GM18526 (cell line): ENCODE results near the gene RIPOR1.

Source experiments
- POLR2A ChIP-seq: IDR thresholded peaks from 3 replicates; pipeline ENCODE4 v1.6.1; 2011; ENCODE audit not compliant: insufficient read length; ENCODE audit errors: extremely low read depth

Gene RIPOR1

DNA sequence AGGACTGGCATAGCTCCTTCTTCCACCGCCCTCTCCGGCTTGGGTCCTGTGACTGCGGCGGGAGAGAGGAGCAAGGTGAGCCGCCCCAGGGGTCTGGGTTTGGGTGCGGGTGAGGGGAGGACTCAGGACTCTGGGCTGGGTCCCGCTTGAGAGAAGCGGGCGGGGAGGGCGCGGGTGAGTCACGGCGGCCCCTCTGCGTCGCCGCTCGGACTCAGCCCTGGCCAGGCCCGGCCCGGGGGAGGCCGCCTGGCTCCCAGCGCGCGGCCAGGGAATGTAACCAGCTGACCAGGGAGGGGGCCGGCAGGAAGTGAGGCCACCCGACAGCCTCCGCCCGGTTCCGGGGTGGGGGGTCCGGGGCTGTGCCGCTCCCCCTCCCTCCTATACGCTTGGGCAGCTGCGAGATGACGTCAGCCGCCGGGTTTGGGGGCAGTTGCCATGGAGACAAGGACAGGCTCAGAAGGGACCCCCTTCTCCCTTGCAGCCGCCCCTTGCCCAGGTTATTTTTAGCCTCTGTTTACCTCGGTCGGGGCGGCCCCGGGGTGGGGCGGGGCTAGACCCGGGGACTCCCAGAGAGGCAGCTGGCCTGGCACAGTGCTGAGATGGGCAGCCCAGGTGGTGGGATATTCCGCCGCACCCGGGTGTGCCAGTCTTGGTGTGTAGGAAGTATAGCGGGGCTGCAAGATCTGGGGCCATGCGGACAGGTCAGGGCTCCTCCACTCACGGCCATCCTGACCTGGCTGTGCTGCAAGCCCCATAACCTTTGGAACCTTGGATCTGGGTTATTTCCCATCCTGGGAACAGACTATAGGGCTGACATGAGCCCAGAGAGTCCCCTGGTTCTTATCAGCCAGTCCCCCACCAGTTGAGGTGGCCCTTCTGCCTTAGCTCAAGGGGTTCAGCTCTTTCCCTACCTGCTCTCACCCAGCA lies 1.6 kb downstream of the RIPOR1 start:
- peak; percentile 40 for TF ChIP-seq POLR2A

DNA sequence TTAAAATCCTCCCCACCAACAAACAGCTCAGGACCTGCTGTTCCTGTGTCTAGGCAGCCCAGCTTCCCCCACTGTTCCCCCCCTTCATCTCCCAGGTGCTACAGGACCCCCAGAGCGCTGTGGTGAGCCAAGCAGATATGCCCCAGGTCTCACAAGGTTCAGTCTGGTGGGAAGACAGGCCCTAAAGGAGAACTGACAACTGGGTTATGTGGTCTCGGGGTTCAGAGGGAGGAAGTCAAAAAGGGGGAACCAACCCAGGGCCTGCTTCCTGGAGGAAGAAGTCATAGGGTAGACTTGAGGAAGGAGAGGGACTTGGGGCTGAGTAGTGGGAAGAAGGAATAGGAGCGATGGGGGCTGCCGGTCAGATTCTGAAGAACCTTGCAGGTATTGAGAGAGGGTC lies 2.6 kb downstream of the RIPOR1 start:
- TF ChIP-seq POLR2A, result no peak

DNA sequence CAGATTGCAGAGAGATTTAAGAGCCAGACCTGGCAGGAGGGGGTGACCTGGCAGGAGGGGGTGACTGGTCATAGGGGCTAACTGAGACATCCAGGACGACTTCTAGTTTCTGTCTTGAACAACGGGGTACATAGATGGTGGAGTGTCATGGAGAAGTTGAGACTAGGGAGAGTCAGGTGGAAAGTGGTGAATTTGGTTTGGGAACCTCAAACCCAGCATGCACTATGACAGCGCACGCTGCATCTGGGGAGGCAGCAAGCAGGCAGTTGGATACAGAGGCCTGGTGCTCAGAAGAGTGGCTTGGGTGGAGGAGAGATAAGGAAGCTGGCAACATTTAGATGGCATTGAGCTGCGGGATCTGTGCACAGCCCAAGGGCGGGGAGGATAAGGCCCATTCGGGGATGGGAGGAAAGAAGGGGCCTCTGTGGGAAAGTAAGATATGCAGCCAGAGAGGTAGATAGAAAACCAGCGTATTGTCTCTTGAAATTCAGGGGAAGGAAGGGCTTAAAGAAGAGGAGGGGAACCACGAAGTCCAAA lies 4.5 kb downstream of the RIPOR1 start:
- no peak for TF ChIP-seq POLR2A

DNA sequence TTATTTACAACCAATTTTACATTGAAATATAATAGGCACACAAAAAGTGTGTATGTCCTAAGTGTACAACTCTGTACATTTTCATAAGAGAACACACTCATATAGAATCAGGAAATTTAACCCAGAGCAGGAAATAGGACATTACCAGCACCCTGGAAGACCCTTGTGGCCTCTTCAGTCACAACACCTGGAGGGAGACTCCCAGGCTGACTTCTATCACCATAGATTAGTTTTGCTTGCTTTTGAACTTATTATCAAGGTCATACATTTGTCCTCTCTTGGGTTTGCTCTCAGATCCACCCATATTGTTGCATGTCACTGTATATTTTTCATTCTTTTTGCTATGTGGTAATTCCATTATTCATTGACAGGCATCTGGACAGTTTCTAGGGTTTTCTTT lies 5.8 kb downstream of the RIPOR1 start:
- no peak for TF ChIP-seq POLR2A

DNA sequence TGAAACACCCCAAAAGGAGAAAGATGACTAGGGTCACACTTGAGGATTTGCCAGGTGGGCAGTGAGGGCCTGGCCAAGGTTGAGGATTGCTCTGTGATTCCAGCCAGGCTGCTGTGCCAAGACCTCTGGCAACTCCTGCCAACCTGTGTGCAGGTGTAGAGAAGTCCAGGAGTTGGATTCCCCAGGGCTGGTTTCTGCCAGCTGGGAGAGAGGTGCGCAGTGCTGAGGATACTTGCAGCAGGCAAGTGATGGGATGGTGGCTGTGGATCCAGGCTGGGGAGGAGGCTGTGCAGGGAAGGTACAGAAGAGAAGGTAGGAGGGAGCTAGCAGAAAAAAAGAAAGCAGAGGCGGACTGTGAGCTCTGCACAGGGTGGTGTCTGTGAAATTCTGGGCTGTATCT lies 6.6 kb downstream of the RIPOR1 start:
- no peak for TF ChIP-seq POLR2A

DNA sequence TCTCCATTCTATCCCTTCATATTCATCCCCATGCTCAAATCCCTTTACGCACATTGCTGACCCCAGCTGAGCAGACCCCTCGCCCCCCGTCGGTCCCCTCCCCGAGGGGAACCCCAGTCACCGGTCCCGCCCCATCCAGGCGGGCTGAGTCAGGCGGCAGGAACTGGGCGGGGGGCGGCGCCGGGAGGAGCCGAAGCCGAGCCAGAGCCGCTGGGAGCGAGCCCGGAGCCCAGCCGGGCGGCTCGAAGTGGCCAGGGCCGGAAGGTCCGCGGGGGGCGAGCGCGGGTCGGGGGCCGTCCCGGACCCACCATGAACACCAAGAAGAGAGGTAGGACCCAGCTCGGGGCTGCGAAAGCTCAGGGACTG lies 8.6 kb downstream of the RIPOR1 start:
- peak; percentile 30 for TF ChIP-seq POLR2A

DNA sequence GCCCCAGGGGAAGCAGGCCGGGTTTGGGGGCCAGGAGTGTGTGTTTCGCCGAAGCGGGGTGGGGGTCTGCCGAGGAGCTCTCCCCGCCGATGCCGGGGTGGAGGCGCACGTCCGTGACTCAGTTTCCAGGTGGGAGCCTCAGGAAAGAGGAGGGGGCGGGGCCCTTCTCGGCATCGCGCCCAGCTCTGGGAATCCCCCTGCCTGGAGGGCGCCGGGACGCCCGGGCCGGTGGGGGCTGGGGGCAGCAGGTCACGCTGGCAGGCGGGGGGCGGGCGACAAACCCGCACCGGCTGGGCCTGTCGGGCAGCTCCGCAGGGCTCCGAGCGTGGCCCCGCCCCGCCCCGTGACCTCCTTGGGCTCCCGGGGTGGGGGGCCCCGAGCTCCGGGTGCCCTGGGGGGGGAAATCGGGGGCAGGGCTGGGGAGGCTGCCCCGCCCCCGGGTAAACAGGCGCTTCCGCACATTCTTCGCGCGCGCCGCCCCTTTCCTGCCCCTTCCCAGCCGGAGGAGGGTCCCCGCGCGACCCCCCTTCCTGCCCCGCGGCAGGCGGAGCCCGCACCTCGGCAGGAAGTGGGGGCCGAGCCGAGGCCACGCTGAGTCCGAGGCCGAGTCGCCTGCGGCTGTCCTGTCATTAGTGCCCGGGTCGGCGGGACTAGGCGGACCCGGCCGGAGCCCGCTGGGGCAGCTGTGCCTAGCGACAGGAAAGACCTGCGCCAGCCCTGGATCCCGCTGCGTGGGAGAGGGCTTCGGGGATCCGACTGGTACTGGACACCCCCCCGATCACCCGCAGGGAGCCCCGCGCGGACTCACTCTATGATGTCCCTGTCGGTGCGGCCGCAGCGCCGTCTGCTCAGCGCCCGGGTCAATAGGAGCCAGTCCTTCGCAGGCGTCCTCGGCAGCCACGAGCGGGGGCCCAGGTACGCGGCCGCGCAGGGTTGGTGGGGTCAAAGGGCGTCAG lies 9.3 kb downstream of the RIPOR1 start:
- peak; percentile 7 for TF ChIP-seq POLR2A

DNA sequence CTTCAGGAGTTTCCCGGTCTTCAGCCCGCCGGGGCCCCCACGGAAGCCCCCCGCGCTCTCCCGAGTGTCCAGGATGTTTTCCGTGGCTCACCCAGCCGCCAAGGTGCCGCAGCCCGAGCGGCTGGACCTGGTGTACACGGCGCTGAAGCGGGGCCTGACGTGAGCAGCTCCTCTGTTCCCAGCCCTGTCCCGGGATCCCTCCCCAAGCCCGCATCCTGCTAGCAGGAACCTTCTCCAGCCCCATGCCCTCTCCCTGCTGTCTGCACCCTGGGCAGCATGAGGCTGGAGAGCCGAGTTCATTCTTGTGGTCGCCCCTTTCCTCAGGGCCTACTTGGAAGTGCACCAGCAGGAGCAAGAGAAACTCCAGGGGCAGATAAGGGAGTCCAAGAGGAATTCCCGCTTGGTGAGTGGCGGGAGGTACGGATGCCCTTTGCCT lies 10.1 kb downstream of the RIPOR1 start:
- TF ChIP-seq POLR2A, result no peak

DNA sequence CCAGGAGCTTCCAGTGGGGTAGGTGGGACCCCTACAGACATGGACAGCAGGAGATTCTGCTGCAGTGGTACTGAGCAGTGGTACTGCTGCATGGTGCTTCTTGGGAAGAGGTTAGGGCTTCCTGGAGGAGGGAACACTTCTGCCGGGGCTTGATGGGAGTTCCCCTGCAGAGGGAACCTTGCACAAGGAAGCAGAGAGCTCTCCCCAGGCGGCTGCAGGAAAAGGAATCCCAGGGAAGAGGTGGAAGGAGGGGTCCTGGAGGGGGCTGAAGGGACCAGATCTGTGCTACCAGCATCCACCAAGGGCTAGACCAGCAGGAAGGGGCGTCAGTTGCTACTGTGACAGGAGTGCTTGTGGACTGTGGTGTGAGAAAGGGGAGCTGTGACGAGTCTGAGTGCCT lies 10.6 kb downstream of the RIPOR1 start:
- no peak for TF ChIP-seq POLR2A

DNA sequence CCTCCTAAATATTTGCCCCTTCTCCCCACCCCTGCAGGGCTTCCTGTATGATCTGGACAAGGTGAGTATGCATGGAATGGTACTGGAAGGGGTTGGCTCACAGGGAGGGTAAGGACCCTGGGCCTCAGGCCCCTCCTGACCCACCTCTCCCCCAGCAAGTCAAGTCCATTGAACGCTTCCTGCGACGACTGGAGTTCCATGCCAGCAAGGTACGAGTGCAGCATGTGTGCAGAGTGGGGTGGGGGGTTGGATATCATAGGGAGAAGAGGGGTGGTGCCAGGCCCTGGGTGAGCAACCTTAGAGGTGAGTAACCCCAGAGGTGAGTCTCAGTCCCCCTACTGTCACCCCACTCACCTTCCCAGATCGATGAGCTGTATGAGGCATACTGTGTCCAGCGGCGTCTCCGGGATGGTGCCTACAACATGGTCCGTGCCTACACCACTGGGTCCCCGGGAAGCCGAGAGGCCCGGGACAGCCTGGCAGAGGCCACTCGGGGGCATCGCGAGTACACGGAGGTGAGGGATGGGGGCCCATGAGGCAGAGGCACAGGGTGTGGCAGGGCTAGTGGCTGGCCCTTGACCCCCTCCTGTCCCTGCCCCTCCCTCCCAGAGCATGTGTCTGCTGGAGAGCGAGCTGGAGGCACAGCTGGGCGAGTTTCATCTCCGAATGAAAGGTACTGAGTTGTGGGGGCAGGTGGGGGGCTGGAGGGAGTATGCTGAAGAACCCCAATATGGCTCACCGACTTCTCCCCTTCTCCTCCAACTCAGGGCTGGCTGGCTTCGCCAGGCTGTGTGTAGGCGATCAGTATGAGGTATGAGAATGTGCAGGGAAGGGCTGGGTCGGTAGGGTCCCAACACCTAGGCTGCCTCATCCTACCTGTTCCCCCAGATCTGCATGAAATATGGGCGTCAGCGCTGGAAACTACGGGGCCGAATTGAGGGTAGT lies 11.3 kb downstream of the RIPOR1 start:
- TF ChIP-seq POLR2A, result no peak

DNA sequence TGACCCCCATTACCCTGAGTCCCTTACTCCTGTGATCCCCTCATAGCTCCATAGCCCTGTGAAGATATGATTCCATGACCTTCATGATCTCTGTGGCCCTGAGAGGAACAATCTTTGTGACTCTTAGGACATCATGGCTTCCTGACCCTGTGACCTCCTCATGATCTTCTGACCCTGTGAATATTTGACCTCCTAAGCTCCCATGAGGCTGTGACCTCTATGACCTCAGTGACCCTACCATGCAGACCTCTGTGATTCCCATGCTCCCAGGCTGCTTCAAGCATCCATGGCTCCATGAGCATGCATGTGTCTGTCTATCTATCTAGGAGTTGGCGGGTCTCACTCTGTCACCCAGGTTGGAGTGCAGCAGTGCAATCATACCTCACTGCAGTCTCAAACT lies 12.1 kb downstream of the RIPOR1 start:
- no peak for TF ChIP-seq POLR2A

DNA sequence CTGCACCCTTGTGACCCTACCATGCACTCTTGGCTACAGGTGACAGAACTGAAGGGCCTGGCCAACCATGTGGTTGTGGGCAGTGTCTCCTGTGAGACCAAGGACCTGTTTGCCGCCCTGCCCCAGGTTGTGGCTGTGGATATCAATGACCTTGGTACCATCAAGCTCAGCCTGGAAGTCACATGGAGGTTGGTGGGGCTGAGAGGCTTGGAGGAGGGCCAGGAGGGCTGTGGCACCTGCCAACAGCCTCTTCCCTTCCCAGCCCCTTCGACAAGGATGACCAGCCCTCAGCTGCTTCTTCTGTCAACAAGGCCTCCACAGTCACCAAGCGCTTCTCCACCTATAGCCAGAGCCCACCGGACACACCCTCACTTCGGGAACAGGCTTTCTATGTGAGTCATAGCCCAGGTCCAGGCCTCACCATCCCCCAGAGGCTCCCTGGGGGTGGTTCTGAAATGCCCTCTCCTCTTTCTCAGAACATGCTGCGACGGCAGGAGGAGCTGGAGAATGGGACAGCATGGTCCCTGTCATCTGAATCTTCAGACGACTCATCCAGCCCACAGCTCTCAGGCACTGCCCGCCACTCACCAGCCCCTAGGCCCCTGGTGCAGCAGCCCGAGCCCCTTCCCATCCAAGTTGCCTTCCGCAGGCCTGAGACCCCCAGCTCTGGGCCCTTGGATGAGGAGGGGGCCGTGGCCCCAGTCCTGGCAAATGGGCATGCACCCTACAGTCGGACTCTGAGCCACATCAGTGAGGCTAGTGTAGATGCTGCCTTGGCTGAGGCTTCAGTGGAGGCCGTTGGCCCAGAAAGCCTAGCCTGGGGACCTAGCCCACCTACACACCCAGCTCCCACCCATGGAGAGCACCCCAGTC lies 13.0 kb downstream of the RIPOR1 start:
- TF ChIP-seq POLR2A, result no peak

DNA sequence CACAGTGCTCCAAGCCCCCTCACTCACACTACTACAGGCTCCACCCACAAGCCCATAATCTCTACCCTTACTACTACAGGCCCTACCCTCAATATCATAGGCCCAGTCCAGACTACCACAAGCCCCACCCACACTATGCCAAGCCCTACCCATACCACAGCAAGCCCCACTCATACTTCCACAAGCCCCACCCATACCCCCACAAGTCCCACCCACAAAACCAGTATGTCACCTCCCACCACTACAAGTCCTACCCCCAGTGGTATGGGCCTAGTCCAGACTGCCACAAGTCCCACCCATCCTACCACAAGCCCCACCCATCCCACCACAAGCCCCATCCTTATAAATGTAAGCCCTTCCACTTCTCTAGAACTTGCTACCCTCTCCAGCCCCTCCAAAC lies 13.8 kb downstream of the RIPOR1 start:
- TF ChIP-seq POLR2A, result no peak

DNA sequence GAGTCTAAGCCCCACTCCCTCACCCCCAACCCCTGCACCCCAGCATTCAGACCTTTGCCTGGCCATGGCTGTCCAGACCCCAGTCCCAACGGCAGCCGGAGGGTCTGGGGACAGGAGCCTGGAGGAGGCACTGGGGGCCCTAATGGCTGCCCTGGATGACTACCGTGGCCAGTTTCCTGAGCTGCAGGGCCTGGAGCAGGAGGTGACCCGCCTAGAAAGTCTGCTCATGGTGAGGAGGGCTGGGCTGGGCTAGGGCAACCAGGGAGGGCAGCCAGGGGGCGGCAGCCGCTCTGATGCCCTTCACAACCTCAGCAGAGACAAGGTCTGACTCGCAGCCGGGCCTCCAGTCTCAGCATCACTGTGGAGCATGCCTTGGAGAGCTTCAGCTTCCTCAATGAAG lies 14.4 kb downstream of the RIPOR1 start:
- TF ChIP-seq POLR2A, result no peak
